Neural cell (in vitro differentiated cells): ENCODE measurements around the gene TKFC.

Experiments used
- CTCF ChIP-seq: fragments of 450-650 bp; IDR thresholded peaks from 2 replicates; pipeline ENCODE4 v1.5.1; 2014; ENCODE audit warnings: antibody characterized with exemption, mild to moderate bottlenecking, moderate library complexity; ENCODE audit not compliant: poor library complexity, severe bottlenecking
- EP300 ChIP-seq: fragments of 450-650 bp; conservative IDR thresholded peaks from 2 replicates; pipeline ENCODE4 v1.6.1; 2014; ENCODE audit warnings: antibody characterized with exemption, mild to moderate bottlenecking, moderate library complexity; ENCODE audit not compliant: poor library complexity, severe bottlenecking
- EZH2 ChIP-seq: fragments of 200-600, 300-800 bp; shearing (Covaris generic), sonication (generic); IDR thresholded peaks from 2 replicates; pipeline ENCODE4 v1.6.1; 2014; ENCODE audit warnings: antibody characterized with exemption, low read length, borderline replicate concordance, mild to moderate bottlenecking; ENCODE audit not compliant: insufficient read depth, poor library complexity, severe bottlenecking
- MXI1 ChIP-seq: fragments of 450-650 bp; conservative IDR thresholded peaks from 2 replicates; pipeline ENCODE4 v1.6.1; 2014; ENCODE audit warnings: antibody characterized with exemption, mild to moderate bottlenecking; ENCODE audit not compliant: poor library complexity, severe bottlenecking
- POLR2AphosphoS5 ChIP-seq: IDR thresholded peaks from 2 replicates; pipeline ENCODE4 v1.6.1; 2012
- RAD21 ChIP-seq: fragments of 450-650 bp; conservative IDR thresholded peaks from 2 replicates; pipeline ENCODE4 v1.6.1; 2014; ENCODE audit warnings: antibody characterized with exemption, mild to moderate bottlenecking, moderate library complexity
- SMC3 ChIP-seq: fragments of 450-650 bp; conservative IDR thresholded peaks from 2 replicates; pipeline ENCODE4 v1.6.1; 2014; ENCODE audit warnings: antibody characterized with exemption, mild to moderate bottlenecking, moderate library complexity; ENCODE audit not compliant: poor library complexity
- TF ChIP-seq, protein P1 (sequence below): IDR thresholded peaks from 2 replicates; pipeline ENCODE4 v1.6.1; 2012; ENCODE audit warnings: borderline replicate concordance

DNA sequence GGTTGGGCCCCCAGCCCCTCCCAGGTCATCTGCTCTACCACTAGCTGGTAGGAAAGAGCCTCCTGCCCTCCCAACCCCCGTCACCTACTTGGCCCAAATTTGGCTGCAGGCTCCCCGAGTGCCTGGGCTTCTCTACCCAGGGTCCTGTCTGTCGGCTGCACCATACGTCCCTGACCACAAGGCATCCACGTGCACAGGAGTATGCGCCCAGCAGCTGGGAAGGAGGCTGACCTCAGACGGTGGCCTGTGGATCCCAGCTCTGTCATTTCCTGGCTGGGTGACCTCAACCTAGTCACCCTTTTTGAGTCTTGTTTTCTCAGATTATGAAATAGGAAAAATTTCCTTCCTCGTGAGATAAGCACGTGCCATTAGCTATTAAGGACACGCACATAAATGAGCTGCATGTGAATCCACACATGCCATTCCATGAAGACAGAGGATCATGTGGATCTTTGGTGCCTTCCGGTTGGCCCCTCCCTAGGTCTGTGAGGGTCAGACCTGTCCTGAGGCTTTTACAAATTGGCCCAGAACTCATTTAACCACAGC, 15.0 kb downstream of the TKFC start:
- TF ChIP-seq CTCF = no peak
- TF ChIP-seq EZH2 = no peak
- no peak for TF ChIP-seq EP300
- TF ChIP-seq POLR2AphosphoS5 = no peak
- TF ChIP-seq, protein P1, sequence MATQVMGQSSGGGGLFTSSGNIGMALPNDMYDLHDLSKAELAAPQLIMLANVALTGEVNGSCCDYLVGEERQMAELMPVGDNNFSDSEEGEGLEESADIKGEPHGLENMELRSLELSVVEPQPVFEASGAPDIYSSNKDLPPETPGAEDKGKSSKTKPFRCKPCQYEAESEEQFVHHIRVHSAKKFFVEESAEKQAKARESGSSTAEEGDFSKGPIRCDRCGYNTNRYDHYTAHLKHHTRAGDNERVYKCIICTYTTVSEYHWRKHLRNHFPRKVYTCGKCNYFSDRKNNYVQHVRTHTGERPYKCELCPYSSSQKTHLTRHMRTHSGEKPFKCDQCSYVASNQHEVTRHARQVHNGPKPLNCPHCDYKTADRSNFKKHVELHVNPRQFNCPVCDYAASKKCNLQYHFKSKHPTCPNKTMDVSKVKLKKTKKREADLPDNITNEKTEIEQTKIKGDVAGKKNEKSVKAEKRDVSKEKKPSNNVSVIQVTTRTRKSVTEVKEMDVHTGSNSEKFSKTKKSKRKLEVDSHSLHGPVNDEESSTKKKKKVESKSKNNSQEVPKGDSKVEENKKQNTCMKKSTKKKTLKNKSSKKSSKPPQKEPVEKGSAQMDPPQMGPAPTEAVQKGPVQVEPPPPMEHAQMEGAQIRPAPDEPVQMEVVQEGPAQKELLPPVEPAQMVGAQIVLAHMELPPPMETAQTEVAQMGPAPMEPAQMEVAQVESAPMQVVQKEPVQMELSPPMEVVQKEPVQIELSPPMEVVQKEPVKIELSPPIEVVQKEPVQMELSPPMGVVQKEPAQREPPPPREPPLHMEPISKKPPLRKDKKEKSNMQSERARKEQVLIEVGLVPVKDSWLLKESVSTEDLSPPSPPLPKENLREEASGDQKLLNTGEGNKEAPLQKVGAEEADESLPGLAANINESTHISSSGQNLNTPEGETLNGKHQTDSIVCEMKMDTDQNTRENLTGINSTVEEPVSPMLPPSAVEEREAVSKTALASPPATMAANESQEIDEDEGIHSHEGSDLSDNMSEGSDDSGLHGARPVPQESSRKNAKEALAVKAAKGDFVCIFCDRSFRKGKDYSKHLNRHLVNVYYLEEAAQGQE = no peak
- no peak for TF ChIP-seq SMC3
- no peak for TF ChIP-seq RAD21
- no peak for TF ChIP-seq MXI1
